Measurements from ENCODE around the gene PABPN1. TPM values are rescaled to one million over a fixed set of nuclear protein-coding genes. Genes with fewer than 3 reads are reported as not detected.

The PABPN1 gene
- total and polyA plus RNA-seq, 9 of the 15 experiments (the other 6 are each of a cell fraction or from before 2014, with no cell fraction given) = 32.6 to 388 (median 178) TPM

DNA sequence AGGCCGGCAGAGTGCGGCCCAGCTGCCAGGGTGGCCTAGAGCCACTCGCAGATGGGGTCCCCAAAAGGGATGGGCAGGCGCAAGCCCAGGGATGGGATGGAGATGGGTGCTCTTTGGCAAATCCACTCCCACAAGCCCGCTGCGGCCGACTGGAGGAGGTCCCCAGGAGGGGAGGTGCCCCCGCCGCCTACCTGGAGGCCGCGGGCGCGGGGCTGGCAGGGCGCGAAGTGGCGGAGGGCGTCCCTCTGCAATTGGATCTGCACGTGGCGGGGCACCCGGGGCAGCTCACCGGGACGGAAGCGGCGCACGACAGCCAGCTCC, 19.3 kb upstream of the PABPN1 start (continued):
- TF ChIP-seq, protein P1, sequence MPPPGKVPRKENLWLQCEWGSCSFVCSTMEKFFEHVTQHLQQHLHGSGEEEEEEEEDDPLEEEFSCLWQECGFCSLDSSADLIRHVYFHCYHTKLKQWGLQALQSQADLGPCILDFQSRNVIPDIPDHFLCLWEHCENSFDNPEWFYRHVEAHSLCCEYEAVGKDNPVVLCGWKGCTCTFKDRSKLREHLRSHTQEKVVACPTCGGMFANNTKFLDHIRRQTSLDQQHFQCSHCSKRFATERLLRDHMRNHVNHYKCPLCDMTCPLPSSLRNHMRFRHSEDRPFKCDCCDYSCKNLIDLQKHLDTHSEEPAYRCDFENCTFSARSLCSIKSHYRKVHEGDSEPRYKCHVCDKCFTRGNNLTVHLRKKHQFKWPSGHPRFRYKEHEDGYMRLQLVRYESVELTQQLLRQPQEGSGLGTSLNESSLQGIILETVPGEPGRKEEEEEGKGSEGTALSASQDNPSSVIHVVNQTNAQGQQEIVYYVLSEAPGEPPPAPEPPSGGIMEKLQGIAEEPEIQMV (tag; conservative IDR thresholded peaks at IDR 0.05; ENCODE audit: low read depth) = no peak
- TF ChIP-seq TAF15 (IDR thresholded peaks at IDR 0.05; ENCODE audit: low read depth, low read length) (no peak), ZZZ3 (IDR thresholded peaks at IDR 0.05) (no peak), BRCA1 (IDR thresholded peaks at IDR 0.05) (no peak), BRCA1 (CRISPR knock-in tag; IDR thresholded peaks at IDR 0.05) (no peak), TCF15 (CRISPR knock-in tag; IDR thresholded peaks at IDR 0.05) (no peak), ZNF347 (CRISPR knock-in tag; IDR thresholded peaks at IDR 0.05; ENCODE audit: low read depth) (no peak), POLR2H (tag; IDR thresholded peaks at IDR 0.05; ENCODE audit: low read depth) (no peak), HSF4 (CRISPR knock-in tag; IDR thresholded peaks at IDR 0.05; ENCODE audit: borderline replicate concordance) (no peak), ZNF174 (CRISPR knock-in tag; IDR thresholded peaks at IDR 0.05) (no peak), PHB2 (IDR thresholded peaks at IDR 0.05; ENCODE audit: low read depth) (no peak), ZNF165 (CRISPR knock-in tag; IDR thresholded peaks at IDR 0.05; ENCODE audit: borderline replicate concordance) (no peak), EHMT2 (IDR thresholded peaks at IDR 0.05) (no peak), SPI1 (IDR thresholded peaks at IDR 0.05; ENCODE audit: borderline replicate concordance, low read depth, low read length) (no peak), ZNF197 (CRISPR knock-in tag; IDR thresholded peaks at IDR 0.05; ENCODE audit: low read depth) (no peak), ARID2 (IDR thresholded peaks at IDR 0.05) (no peak), SNIP1 (IDR thresholded peaks at IDR 0.05; ENCODE audit: low read depth) (no peak), REST (IDR thresholded peaks at IDR 0.05; ENCODE audit: borderline replicate concordance) (no peak), REST (CRISPR knock-in tag; IDR thresholded peaks at IDR 0.05; ENCODE audit: low read depth) (peak; percentile 16; the same call in 1 of the 2 replicates), EP400 (IDR thresholded peaks at IDR 0.05) (no peak), ZNF583 (CRISPR knock-in tag; IDR thresholded peaks at IDR 0.05) (no peak)
- TF ChIP-seq, protein P2, sequence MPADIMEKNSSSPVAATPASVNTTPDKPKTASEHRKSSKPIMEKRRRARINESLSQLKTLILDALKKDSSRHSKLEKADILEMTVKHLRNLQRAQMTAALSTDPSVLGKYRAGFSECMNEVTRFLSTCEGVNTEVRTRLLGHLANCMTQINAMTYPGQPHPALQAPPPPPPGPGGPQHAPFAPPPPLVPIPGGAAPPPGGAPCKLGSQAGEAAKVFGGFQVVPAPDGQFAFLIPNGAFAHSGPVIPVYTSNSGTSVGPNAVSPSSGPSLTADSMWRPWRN (IDR thresholded peaks at IDR 0.05; ENCODE audit: low read depth) = no peak

Measured in K562 (cell line).